CD4-positive, alpha-beta T cell (primary cell): Measurements from ENCODE around the gene GTF3C6. TPM values are rescaled to one million over a fixed set of nuclear protein-coding genes. Genes with fewer than 3 reads are reported as not detected.

Experiments used
- ATAC-seq: fragments of 200-7000 bp; cut with Tn5 transposase; one replicate; pipeline ENCODE4 v1.10.0; 2022; ENCODE audit warnings: mild to moderate bottlenecking; ENCODE audit not compliant: poor library complexity
- CTCF ChIA-PET: fragments of 350-600 bp; sonication (Branson Sonifier 250); formaldehyde crosslinking; loops from one replicate; lab custom pipeline; 2021; ENCODE audit warnings: antibody characterized with exemption, inconsistent platforms; lab: Charles Lee
- POLR2A ChIA-PET: fragments of 350-600 bp; sonication (Branson Sonifier 250); formaldehyde crosslinking; loops from one replicate; lab custom pipeline; 2021; ENCODE audit warnings: antibody characterized with exemption, inconsistent platforms; lab: Charles Lee
- DNase-seq, 14 experiments: peaks; one replicate each; pipeline ENCODE4 v3.0.0-alpha.2; 2013 to 2020; ENCODE audit warnings: mixed read lengths in 2 of 14
- H3K27ac ChIP-seq, 2 donors: one replicate each; pipeline versions ENCODE4 v1.5.1 to v1.7.0; 2013; ENCODE audit warnings: low read length in 2 of 2, low read depth in 1 of 2, mild to moderate bottlenecking in 1 of 2
- H3K27me3 ChIP-seq, 2 experiments: 1 replicate in 1 of 2; 2 replicates in 1 of 2; pipeline versions ENCODE4 v1.6.1 to v1.7.0; 2013; ENCODE audit warnings: low read length in 2 of 2, control low read depth in 1 of 2, mild to moderate bottlenecking in 1 of 2, moderate library complexity in 1 of 2; ENCODE audit not compliant: insufficient read depth in 2 of 2, control insufficient read depth in 1 of 2
- H3K36me3 ChIP-seq: one replicate; pipeline ENCODE4 v1.6.1; 2013; ENCODE audit warnings: low read length, control low read depth; ENCODE audit not compliant: insufficient read depth
- H3K4me1 ChIP-seq: one replicate; pipeline ENCODE4 v1.6.1; 2013; ENCODE audit warnings: low read length, control low read depth; ENCODE audit not compliant: insufficient read depth
- H3K4me3 ChIP-seq: one replicate; pipeline ENCODE4 v1.5.1; 2013; ENCODE audit warnings: mild to moderate bottlenecking, low read length, moderate library complexity
- H3K9me3 ChIP-seq, 2 experiments: 1 replicate in 1 of 2; 2 replicates in 1 of 2; pipeline versions ENCODE4 v1.6.1 to v1.7.0; 2013; ENCODE audit warnings: low read length in 2 of 2, mild to moderate bottlenecking in 2 of 2, control low read depth in 1 of 2, moderate library complexity in 1 of 2; ENCODE audit not compliant: control insufficient read depth in 1 of 2, insufficient read depth in 1 of 2
- H3K27ac Mint-ChIP-seq: one replicate; pipeline ENCODE4 v1.8.0; 2020; ENCODE audit warnings: mixed read lengths
- H3K27me3 Mint-ChIP-seq: one replicate; pipeline ENCODE4 v1.8.0; 2021; ENCODE audit warnings: mixed read lengths
- H3K36me3 Mint-ChIP-seq: one replicate; pipeline ENCODE4 v1.8.0; 2021; ENCODE audit warnings: low read depth, mixed read lengths
- H3K4me1 Mint-ChIP-seq: one replicate; pipeline ENCODE4 v1.8.0; 2021; ENCODE audit warnings: low read depth, mixed read lengths
- H3K4me3 Mint-ChIP-seq: one replicate; pipeline ENCODE4 v1.8.0; 2020; ENCODE audit warnings: mild to moderate bottlenecking, mixed read lengths
- H3K9me3 Mint-ChIP-seq: one replicate; pipeline ENCODE4 v1.8.0; 2020; ENCODE audit warnings: mixed read lengths
- CTCF ChIP-seq: fragments of 200-600 bp; IDR thresholded peaks from one replicate; pipeline ENCODE4 v1.8.0; 2022; ENCODE audit warnings: antibody characterized with exemption, mild to moderate bottlenecking
- intact Hi-C, 2 experiments: fragments of 100-400 bp; cut with DNase I in 1 of 2; cut with micrococcal nuclease in 1 of 2; formaldehyde crosslinking; loops; one replicate each; pipeline versions ENCODE4 v1.15.1 to v1.9.0; 2023 to 2025; cut with DNase I, micrococcal nuclease
- total RNA-seq, 174 experiments: library from RNA in 2 of 174; stranded (reverse) in 2 of 174; gene quantifications; one replicate each; pipeline ENCODE4 v1.2.3 and lab custom pipeline; 2021 to 2026

Gene GTF3C6
- total RNA-seq, 2 experiments from 2014 or later, result 17.9 to 19.2 TPM

DNA sequence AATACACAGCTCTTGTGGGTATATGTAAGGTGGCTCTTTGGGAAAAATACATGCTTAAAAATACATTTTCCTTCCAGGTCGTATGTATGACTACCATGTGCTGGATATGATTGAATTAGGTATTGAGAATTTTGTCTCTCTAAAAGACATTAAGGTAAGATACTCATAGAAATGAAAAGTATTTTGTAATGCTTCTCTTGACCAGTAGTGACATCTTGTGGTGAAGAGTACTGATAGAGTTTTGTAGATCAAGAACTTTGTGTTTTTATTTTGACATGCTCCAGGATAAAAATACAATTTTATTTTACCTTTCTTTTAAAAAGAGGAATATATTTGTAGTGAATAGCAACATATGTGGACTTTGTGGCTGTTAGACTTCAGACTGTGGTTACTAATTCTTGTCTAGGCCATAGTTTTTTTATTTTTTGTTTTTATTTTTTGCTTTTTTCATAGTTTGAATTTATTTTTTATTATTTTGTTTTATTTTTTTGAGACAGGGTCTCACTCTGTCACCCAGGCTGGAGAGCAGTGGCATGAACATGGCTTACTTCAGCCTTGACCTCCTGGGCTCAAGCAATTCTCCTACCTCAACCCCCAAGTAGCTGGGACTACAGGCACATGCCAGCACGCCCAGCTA, 41.2 kb downstream of the GTF3C6 start:
- Histone ChIP-seq H3K27ac (no peak overlapping the region), H3K4me1 (no peaks in the 10 kb centered on the region), H3K9me3 (no peaks in the 10 kb centered on the region), H3K4me3 (no peak overlapping the region), H3K36me3 (peaks cover 69% of the 10 kb centered on the region), H3K27me3 (no peaks in the 10 kb centered on the region)
- no peaks in the 10 kb centered on the region for H3K4me1 Mint-ChIP-seq
- ChIA-PET POLR2A (interaction anchor here (1.0 kb wide), 1 partner anchor 18 kb away, joined by 3 read pairs; the partner anchor contains the start of gene RPF2), CTCF (interaction anchor here (0.9 to 1.5 kb wide), 4 partner anchors 9 to 471 kb away, joined by 3 to 7 read pairs (median 4); no protein-coding TSS in a partner anchor)
- H3K4me3 Mint-ChIP-seq, result no peak overlapping the region
- intact Hi-C loops, result loop anchor here (1.0 to 10.0 kb wide), 4 partner anchors 317 to 1045 kb away; no protein-coding TSS in a partner anchor
- no peaks in the 10 kb centered on the region for H3K27me3 Mint-ChIP-seq
- H3K9me3 Mint-ChIP-seq, result no peaks in the 10 kb centered on the region
- H3K27ac Mint-ChIP-seq, result no peak overlapping the region
- H3K36me3 Mint-ChIP-seq, result peaks cover 84% of the 10 kb centered on the region
- ATAC-seq (no peak), DNase-seq (peak in 3 of 14 experiments; percentile 47 to 56 (median 54))
- peak; percentile 50 for TF ChIP-seq CTCF

GRCh38 chr6:111002350-111002749, 43.8 kb downstream of the GTF3C6 start:
- no peak overlapping the region for H3K27ac Mint-ChIP-seq
- no peaks in the 10 kb centered on the region for H3K9me3 Mint-ChIP-seq
- no peaks in the 10 kb centered on the region for H3K4me1 ChIP-seq

More at GRCh38 chr6:111002350-111002749, 43.8 kb downstream of the GTF3C6 start:
- H3K27ac ChIP-seq, result no peak overlapping the region
- no peak for TF ChIP-seq CTCF
- no peaks in the 10 kb centered on the region for H3K27me3 ChIP-seq
- ChIA-PET CTCF (interaction anchor here (1.1 kb wide), 1 partner anchor 320 kb away, joined by 3 read pairs; no protein-coding TSS in a partner anchor), POLR2A (no interaction called here)
- Mint-ChIP-seq H3K27me3 (no peaks in the 10 kb centered on the region), H3K4me3 (no peak overlapping the region), H3K36me3 (peaks cover 81% of the 10 kb centered on the region), H3K4me1 (no peaks in the 10 kb centered on the region)
- DNase-seq (no peak), ATAC-seq (no peak)
- intact Hi-C loops, result loop anchor here in 1 of 2 experiments (10.0 kb wide), 1 partner anchor 1042 kb away; no protein-coding TSS in a partner anchor
- H3K9me3 ChIP-seq, result no peaks in the 10 kb centered on the region
- peaks cover 65% of the 10 kb centered on the region for H3K36me3 ChIP-seq
- no peak overlapping the region for H3K4me3 ChIP-seq
